Stimulated activated CD4-positive, alpha-beta T cell treated with anti-CD3 and anti-CD28 coated beads, Interleukin-4, amount 100 ng/mL, for 24 hours (primary cell): ENCODE measurements around the gene ZFAND4.
"Not testable (repeated sequence)": the region's sequence is repeated elsewhere in the genome, so short reads cannot be mapped to it uniquely, and the experiment has no call there.

Experiments
- DNase-seq: peaks from one replicate; pipeline ENCODE4 v3.0.0-alpha.2; 2020

ZFAND4 gene

DNA sequence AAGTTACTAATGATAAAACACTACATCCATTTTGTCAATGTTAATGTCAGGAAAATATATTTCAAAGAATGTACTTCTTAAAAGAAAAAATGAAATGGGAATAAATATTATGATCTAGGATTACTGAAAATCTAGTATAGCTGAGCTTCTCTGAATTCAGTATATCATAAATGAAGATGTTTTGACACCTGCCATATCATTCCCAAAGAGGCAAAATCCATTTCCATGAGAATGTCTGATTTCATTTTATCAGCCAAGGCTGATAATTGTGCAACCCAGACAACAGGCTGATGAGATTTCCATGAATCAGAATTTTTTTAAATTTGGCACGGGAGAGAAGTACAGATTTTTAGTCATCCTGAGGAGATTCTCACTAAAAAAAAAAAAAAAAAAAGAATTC lies 32.5 kb downstream of the ZFAND4 start:
- no peak for DNase-seq

DNA sequence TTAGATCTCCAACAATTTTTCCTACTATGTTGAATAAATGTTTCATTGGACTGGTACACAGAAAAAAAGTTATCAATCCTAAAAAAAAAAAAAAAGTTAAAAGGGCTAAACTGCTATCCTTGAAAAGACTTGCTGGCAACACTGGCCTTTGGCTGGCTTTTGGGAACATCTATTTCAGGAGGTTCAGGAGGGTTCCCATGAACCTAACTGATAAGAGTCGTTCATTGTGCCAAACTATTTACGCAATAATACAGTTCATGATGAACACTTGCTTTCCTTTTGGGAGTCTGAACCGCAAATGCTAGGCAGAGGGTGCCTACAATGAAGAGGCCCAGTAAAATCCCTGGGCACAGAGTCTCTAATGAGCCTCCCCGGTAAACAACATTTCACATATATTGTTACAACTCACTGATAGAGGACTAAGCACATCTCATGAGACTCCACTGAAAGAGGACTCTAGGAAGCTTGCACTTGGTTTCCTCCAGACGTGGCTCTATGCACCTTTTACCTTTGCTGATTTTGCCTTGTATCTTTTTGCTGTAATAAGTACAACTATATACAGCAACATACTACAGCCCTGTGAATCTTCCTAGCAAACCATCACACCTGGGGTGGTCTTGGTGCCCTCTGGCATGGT lies 45.0 kb downstream of the ZFAND4 start:
- DNase-seq: no peak

DNA sequence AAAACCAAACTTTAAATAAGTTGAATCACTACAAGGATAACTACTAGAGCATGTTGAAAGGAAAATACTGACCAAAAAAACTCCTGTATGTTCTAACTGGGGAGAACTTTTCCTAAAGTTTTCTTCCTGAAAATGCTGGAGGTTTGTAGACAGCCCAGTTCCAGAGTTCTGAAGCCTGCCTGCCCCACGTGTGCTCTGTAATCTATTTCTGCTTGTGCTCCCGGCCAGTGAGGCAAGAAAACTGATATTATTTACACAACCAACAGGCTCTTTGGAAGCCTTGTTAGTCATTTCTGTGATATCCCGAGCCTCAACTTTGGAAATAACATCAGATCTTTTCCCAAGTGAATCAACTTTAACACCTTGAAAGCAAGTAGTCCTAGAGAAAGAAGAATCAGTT lies 46.7 kb downstream of the ZFAND4 start:
- no peak for DNase-seq

DNA sequence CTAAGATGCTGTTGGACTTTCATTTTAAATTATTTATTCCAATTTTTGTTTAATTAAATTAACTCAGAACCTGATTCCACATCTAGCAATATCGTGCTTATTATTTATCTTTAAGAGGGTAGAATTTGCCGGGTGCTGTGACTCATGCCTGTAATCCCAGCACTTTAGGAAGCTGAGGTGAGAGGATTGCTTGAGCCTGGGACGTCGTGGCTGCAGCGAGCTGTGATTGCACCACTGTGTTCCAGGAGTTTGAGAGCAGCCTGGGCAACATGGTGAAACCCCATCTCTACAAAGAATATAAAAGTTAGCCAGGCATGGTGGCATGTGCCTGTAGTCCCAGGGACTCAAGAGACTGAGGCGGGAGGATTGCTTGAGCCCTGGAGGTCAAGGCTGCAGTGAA lies 47.8 kb downstream of the ZFAND4 start:
- no peak for DNase-seq

DNA sequence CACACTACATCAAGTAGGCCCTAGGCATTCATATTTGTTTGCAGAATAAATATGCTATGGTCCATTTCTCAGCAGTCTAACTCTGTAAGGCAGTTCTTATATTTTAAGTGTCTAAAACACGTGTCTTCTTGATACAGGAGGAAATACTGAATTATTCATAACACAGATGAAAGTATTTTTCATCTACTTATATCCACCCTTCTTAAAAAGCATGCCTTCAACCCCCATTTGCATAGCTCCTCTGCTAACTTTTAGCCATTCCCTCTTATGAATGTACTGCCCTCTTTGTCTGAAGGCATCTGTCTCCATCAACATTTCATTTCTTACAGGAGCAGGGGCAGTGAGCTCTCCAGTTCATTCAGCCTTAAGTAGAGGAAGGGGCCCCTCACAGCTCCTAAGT lies 57.7 kb downstream of the ZFAND4 start:
- no peak for DNase-seq

DNA sequence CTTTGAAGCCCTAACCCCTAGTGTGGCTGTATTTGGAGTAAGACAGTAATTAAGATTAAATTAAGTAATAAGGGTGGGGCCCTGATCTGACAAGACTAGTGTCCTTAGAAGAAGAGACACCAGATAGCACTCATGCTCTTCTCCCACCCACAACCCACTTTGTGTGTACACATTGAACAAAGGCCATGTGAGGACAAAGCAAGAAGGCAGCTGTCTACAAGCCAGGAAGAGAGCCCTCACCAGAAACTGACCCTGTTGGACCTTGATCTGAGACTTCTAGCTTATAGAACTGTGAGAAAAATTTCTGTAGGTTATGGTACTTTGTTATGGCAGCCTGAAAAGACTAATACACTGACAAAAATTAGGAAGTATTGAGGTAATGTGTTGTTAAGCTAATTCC lies 59.8 kb downstream of the ZFAND4 start:
- DNase-seq: no peak

DNA sequence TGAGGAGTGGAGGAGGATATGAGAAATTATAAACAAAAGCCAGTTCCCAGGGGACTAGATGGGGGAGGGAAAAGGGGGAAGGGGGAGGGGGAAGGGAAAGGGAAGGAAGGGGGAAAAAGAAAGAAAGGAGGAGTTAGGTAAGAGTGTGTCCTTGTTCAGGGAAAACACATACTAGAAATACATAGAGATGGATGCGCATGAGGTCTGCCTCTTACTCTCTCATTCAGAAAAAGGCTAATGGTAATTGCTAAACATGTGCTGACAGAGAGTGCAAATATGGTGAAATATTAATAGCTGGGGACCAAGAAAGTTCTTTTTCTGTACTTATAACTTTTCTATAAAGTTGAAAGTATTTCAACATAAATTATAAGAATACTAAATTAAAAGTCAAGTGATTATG lies 64.5 kb downstream of the ZFAND4 start:
- DNase-seq: no peak

DNA sequence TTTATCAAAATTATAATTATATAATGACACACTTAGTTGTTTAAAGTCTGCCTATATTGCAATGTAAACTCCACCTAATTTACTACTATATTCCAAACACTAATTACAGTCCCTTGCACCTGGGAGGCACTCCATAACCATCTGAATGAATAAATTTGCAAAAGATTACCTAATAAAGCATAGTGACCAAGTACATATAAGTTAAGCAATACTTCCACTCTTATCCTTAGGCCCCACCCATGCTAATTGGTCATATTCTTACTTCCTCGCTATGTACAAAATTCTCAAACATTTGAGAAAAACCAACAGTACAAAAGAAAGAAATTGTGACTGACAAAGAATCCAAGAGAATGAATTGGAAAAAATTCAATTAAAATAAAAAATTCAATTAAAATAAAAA lies 65.3 kb downstream of the ZFAND4 start:
- no peak for DNase-seq

DNA sequence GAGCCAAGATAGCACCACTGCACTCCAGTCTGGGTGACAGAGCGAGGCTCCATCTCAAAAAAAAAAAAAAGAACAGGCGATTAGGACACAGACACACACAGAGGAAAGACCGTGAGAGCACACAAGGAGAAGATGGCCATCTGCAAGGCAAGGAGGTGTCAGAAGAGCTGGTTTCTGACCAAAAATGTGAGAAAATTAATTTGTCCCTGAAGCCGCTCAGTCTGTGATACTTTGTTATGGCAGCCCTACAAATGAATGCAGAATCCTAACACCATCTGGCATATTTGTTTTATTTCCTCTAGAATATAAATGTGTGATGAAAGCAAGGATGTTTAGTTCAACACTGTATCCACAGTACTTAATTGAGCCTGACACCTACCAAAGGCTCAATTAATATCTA lies 69.7 kb downstream of the ZFAND4 start:
- no peak for DNase-seq

DNA sequence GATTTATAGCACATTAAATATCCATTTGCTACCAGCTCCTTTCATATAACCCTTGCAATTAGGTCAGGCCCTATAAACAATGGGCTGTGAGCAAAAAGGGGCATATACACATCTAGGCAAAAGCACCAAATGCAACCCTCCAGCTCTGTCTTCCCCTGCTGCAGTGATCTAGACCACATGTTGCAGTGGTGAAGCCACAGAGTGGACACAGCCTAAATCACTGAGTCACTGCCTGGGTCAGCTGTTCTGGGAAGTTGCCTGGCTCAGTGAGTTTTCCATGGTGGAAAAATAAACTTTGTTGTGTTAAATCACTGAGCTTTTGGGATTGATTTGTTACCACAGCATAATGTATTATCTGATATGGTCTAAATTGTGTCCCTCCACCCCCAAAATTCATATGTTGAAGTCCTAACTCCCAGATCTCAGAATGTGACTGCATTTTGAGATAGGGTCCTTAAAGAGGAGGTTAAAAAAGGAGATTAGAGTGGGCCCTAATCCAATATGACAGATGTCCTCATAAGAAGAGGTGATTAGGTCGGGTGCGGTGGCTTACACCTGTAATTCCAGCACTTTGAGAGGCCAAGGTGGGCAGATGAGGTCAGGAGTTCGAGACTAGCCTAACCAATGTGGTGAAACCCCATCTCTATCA lies 70.4 kb downstream of the ZFAND4 start:
- DNase-seq: no peak

DNA sequence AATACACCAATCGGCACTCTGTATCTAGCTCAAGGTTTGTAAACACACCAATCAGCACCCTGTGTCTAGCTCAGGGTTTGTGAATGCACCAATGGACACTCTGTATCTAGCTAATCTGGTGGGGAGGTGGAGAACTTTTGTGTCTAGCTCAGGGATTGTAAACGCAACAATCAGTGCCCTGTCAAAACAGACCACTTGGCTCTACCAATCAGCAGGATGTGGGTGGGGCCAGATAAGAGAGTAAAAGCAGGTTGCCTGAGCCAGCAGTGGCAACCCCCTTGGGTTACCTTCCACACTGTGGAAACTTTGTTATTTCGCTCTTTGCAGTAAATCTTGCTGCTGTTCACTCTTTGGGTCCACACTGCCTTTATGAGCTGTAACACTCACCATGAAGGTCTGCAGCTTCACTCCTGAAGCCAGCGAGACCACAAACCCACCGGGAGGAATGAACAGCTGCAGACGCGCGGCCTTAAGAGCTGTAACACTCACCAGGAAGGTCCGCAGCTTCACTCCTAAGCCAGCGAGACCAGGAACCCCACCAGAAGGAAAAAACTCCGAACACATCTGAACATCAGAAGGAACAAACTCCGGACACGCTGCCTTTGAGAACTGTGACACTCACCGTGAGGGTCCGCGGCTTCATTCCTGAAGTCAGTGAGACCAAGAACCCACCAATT lies 71.2 kb downstream of the ZFAND4 start:
- not testable (repeated sequence) for DNase-seq

DNA sequence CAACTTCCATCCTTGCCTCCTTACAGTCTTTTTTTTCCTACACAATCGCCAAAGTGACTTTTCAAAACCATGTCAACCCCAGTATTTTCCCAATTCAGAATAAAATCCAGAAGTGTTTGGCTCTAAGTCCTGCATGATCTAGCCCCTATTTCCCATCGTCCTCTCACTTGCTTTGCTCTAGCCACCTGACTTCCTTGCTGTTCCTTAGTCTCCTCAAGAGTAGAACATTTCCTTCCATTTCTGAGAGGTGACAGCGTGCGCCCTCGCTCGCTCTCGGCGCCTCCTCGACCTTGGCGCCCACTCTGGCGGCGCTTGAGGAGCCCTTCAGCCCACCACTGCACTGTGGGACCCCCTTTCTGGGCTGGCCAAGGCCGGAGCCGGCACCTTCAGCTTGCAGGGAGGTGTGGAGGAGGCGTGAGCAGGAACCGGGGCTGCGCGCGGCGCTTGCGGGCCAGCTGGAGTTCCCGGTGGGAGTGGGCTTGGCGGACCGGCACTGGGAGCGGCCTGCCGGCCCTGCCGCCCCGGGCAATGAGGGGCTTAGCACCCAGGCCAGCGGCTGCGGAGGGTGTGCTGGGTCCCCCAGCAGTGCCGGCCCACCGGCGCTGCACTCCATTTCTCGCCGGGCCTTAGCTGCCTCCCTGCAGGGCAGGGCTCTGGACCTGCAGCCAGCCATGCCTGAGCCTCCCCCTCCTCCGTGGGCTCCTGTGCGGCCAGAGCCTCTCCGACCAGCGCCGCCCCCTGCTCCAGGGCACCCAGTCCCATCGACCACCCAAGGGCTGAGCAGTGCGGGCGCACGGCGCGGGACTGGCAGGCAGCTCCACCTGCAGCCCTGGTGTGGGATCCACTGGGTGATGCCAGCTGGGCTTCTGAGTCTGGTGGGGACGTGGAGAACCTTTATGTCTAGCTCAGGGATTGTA lies 72.0 kb downstream of the ZFAND4 start:
- not testable (repeated sequence) for DNase-seq

DNA sequence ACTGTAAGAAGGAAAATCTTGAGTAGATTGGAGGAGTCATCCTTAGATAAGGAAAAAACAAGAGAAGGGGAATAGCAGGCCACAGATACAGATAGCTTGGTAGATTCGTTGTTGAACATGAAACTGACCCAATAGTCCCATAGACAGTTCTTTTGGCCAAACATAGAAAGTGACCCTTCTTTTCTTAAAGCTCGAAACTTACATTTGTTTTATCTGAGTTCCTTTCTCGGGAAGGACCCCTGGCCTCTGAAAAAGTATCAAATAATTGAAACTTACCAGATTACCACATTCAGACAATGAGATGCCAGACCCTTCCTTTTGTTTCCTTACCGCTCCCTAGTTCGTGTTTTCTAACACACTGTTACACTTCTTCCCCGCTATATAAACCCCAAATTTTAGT lies 72.9 kb downstream of the ZFAND4 start:
- no peak for DNase-seq

DNA sequence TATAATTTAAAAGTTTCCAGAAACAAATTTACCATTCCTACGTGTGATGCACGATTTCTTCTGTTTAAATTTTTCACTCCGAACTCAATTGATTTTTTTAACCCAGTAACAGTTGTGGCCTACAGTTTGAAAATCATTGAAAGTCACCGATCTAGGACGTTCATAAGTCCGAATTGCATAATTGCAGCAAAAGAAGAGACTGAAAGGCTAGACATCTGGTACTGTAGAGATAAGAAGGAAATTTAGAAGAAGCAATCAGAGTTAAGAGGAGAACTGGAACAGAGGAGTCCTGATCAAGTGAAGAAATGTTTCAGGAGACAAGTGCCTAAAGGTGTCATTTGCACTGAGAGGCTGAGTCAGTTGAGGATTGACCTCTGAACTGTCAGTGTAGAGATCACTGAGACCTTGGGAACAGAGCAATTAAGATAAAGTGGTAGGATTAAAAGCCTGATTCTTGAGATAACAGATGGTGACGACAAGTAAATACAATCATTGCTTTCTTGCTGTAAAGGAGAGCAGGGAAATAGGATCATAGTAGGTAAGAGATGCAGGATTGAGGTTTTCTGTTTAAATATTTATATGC lies 73.5 kb downstream of the ZFAND4 start:
- DNase-seq: no peak

DNA sequence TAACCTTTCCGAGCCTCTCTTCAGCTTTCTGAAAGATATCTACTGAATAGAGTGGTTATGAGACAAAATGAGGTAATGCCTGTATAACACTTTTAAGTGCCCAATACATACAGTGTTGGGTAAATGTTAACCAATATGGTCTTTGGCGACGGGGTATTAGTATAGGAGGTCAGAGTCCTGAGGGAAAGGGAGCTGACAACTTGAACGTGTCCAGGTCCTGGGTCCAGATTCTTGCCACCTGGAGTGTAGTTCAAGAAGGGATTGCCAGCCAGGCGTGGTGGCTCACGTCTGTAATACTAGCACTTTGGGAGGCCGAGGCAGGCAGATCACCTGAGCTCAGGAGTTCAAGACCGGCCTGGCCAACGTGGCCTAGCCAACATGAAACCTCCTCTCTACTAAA lies 76.0 kb downstream of the ZFAND4 start:
- DNase-seq: no peak

DNA sequence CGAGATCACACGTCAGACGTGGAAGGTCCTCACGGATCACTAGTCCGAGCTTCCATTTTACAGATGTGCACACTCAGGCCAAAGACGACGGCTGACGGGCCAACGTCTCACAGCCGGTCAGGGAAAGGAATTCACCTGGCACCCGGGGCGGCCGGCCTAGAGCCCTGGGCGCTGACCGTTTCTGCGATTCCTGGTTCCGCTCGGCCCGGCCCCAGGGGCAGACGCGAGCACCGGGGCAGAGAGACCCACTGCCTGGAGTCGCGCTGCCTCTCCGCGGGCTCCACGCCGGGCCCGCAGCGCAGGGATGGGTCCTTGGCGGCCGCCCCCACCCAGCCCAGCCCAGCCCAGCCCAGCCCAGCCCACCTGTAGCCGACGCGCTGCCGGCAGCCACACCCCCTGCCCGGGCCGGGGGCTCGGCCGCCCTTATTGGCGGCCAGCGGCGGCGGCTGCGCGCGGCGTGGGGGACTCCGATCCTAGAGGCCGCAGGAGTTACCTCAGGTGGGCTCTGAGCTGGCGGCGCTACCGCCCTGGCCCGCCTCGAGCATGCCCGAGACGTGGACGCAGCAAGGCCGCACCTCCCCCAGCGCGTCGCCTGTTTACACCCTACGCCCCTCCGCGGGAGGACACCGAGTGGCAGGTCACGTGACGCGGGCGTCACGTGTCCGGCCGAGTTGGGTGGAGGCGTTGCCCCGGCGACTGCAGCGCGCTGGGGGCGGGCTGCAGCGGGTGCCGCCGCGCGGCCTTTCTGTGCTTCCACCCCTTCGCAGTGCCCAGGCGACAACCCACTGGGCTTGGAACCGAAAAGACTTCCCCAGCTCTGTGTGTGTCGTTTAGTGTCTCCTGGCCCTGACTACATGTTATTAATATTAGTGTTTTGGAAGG lies 78.1 kb downstream of the ZFAND4 start:
- peak; percentile 90 for DNase-seq

DNA sequence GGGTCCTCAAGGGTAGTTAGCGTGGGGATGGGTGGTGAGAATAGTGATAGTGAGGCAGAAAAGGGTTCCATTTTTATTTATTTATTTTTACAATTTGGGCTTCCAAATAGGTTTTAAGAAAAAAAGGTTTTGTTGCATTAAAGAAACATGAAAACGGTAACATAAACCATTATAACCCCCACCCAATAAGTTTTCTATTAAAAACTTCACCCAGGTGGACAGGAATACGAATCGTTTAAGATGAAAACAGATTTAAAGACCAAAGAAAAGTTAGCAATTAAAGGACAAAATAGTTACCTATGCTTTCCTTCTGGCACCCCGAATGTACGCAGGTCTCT lies 78.7 kb downstream of the ZFAND4 start:
- no peak for DNase-seq

DNA sequence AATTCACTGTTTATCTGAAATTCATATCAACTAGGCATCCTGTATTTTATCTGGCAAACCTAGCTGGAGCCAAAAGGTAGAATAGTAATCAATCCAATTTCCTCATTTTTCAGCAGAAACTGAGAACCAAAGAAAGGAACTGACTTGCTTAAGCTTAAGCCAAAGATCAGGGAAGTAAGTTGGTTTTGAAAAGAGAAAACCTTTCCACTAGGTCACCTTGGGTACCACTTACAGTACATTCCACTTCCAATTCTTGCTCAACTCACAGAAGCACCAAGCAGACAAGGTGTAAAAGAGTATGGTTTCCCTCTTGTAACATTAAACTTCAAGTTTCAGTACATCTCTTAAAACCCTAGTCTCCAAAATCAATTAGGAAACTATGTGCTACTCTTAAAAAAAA lies 79.6 kb downstream of the ZFAND4 start:
- DNase-seq: no peak

DNA sequence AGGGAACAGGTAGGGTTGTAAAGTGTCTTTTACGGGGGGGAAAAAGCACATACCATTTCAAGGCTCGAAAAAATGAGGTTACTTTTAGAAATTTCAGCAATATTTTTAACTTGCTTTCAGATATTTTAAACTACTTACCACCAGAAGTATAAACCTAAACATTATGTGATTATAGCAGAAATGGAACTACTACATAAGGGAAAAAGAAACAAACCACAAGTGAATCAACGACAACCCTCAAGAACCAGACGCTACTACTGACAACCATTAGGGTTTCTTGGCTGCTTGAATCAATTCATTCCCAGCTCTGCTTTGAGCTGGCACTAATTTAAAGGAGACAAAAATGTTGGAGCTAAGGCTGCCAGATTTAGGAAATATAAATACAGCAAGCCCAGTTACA lies 80.1 kb downstream of the ZFAND4 start:
- DNase-seq: no peak

DNA sequence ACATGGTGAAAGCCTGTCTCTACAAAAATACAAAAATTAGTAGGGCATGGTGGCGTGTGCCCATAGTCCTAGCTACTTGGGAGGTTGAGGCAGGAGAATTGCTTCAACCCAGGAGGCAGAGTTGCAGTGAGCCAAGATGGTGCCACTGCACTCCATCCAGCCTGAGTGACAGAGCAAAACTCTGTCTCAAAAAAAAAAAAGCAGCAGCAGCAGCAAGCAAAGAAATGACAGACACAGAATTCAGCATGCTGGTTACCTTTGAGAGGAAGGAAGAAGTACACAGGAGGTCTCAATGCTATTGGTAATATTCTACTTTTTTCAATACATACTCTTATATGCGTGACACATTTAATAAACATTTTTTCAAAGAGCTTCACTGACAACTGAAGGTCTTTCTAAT lies 81.3 kb downstream of the ZFAND4 start:
- DNase-seq: no peak

DNA sequence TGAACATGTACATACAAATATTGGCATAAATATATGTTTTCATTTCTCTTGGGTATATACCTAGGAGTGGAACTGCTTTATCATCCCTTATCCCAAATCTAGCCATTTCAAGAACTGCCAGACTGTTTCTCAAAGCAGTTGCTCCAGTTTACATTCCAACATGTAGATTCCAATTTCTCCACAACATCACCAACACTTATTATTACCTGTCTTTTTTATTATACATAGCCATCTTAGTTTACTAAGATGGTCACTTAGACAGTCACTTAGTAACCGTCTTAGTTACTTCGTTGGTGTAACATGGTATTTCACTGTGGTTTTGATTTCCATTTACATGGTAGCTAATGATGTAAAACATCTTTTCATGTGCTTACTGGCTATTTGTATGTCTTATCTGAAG lies 82.7 kb downstream of the ZFAND4 start:
- DNase-seq: no peak

DNA sequence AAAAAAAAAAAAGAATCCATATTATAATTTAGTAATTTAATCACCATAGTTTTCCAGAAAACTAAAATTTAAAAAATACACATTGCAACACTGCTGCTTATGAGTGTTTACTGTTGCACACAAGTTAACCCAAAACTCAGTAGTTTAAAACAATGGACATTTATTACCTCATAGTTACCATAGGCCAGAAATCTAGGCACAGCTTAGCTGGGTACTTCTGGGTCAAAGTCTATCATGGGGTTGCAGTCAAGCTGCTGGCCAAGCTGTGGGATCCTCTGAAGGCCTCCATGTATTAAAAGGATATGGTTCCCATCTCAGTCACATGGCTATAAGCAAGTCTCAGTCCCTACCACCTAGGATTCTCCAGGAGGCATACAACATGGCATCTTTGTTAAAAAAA lies 83.6 kb downstream of the ZFAND4 start:
- DNase-seq: no peak
